Measurements from ENCODE around the gene TENM4. TPM values are rescaled to one million over a fixed set of nuclear protein-coding genes. Genes with fewer than 3 reads are reported as not detected.

Gene TENM4
- total RNA-seq, 1 donor from 2014 or later: 117 TPM

DNA sequence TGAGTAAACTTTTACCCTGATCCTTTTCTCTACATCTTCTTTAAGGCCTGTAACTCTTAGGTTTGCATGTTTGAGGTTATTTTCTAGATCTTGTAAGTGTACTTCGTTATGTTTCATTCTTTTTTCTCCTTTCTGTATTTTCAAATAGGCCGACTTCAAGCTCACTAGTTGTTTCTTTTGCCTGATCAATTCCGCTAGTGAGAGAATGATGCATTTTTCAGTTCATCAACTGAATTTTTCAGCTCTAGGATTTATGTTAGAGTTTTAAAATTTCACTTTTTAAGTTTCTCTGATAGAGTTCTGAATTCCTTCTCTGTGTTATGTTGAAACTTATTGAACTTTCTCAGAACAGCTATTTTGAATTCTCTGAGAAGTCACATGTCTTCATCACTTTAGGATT is 810.7 kb downstream of the TENM4 start:
- no peak overlapping the region for H3K4me3 Mint-ChIP-seq (ENCODE audit: low read depth)
- no peaks in the 10 kb centered on the region for H3K4me1 Mint-ChIP-seq (ENCODE audit: low read depth)
- TF ChIP-seq, protein P1, sequence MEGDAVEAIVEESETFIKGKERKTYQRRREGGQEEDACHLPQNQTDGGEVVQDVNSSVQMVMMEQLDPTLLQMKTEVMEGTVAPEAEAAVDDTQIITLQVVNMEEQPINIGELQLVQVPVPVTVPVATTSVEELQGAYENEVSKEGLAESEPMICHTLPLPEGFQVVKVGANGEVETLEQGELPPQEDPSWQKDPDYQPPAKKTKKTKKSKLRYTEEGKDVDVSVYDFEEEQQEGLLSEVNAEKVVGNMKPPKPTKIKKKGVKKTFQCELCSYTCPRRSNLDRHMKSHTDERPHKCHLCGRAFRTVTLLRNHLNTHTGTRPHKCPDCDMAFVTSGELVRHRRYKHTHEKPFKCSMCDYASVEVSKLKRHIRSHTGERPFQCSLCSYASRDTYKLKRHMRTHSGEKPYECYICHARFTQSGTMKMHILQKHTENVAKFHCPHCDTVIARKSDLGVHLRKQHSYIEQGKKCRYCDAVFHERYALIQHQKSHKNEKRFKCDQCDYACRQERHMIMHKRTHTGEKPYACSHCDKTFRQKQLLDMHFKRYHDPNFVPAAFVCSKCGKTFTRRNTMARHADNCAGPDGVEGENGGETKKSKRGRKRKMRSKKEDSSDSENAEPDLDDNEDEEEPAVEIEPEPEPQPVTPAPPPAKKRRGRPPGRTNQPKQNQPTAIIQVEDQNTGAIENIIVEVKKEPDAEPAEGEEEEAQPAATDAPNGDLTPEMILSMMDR (IDR thresholded peaks at IDR 0.05; ENCODE audit: unreplicated experiment): no peak
- peaks cover 6% of the 10 kb centered on the region for H3K36me3 Mint-ChIP-seq (ENCODE audit: insufficient read depth)
- peaks cover 31% of the 10 kb centered on the region for H3K9me3 Mint-ChIP-seq (ENCODE audit: low read depth)
- DNase-seq (ENCODE audit: low spot score, unreplicated experiment): no peak
- H3K27ac Mint-ChIP-seq: no peak overlapping the region
- no peaks in the 10 kb centered on the region for H3K27me3 Mint-ChIP-seq

DNA sequence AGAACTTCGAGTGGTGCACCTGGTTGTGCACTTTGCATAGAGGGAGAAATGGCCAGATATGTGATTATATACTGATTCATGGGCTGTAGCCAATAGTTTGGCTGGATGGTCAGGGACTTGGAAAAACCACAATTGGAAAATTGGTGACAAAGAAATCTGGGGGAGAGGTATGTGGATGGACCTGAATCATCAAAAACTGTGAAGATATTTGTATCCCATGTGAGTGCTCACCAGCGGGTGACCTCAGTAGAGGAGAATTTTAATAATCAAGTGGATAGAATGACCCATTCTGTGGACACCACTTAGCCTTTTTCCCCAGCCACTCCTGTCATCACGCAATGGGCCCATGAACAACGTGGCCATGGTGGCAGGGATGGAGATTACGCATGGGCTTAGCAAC is 818.2 kb downstream of the TENM4 start:
- H3K27me3 Mint-ChIP-seq: no peaks in the 10 kb centered on the region
- H3K9me3 Mint-ChIP-seq (ENCODE audit: low read depth): peaks cover 21% of the 10 kb centered on the region
- H3K4me1 Mint-ChIP-seq (ENCODE audit: low read depth): no peaks in the 10 kb centered on the region
- H3K27ac Mint-ChIP-seq: no peak overlapping the region
- no peak for DNase-seq (ENCODE audit: low spot score, unreplicated experiment)
- H3K36me3 Mint-ChIP-seq (ENCODE audit: insufficient read depth): peaks cover 1% of the 10 kb centered on the region
- TF ChIP-seq, protein P1 (IDR thresholded peaks at IDR 0.05; ENCODE audit: unreplicated experiment): no peak
- no peak overlapping the region for H3K4me3 Mint-ChIP-seq (ENCODE audit: low read depth)

DNA sequence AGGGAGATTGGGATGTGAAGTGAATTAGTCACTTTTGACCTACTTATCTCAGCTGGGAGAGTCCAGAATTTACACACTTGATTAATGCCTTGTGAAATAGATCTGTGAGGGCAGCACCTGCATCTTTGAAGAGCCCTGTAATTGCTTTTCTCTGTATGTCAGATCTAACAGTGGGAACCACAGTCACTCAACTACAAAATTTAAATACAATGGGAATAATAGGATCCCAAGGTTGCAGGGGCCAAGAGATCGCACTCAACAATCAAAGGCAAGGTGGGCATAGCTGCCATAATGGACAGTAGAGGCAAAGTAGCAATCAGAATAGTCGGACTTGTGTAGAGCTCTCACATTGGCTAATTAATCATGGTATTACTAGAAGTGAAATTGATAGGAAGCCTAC is 820.7 kb downstream of the TENM4 start:
- Mint-ChIP-seq H3K4me3 (ENCODE audit: low read depth) (no peak overlapping the region), H3K27me3 (no peaks in the 10 kb centered on the region), H3K4me1 (ENCODE audit: low read depth) (no peaks in the 10 kb centered on the region), H3K27ac (no peak overlapping the region), H3K9me3 (ENCODE audit: low read depth) (peaks cover 15% of the 10 kb centered on the region), H3K36me3 (ENCODE audit: insufficient read depth) (peaks cover 1% of the 10 kb centered on the region)
- TF ChIP-seq, protein P1 (IDR thresholded peaks at IDR 0.05; ENCODE audit: unreplicated experiment): no peak
- DNase-seq (ENCODE audit: low spot score, unreplicated experiment): no peak

DNA sequence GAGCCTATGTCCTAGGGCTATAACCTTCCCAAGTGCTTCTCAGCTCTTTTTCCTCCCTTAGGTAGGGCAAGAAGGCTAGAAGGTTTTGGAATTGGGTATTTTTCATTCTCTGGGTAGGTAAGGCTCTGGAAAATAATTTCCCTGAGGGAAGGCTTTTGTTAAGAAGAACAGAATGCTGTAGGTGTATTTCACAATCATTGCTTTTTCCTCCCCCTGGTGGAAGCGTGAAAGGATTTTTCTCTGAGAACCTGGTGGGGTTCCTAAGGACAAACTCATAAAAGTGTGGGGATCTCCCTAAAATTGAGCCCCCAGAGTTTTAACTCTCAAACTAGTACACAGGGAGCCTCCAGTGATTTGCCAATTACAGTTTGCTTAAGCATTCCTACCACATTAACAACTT is 825.1 kb downstream of the TENM4 start:
- TF ChIP-seq, protein P1 (IDR thresholded peaks at IDR 0.05; ENCODE audit: unreplicated experiment): no peak
- DNase-seq (ENCODE audit: low spot score, unreplicated experiment): no peak
- Mint-ChIP-seq H3K4me3 (ENCODE audit: low read depth) (no peak overlapping the region), H3K4me1 (ENCODE audit: low read depth) (no peaks in the 10 kb centered on the region), H3K9me3 (ENCODE audit: low read depth) (peaks cover 18% of the 10 kb centered on the region), H3K27me3 (no peaks in the 10 kb centered on the region), H3K27ac (no peak overlapping the region), H3K36me3 (ENCODE audit: insufficient read depth) (peaks cover 1% of the 10 kb centered on the region)

DNA sequence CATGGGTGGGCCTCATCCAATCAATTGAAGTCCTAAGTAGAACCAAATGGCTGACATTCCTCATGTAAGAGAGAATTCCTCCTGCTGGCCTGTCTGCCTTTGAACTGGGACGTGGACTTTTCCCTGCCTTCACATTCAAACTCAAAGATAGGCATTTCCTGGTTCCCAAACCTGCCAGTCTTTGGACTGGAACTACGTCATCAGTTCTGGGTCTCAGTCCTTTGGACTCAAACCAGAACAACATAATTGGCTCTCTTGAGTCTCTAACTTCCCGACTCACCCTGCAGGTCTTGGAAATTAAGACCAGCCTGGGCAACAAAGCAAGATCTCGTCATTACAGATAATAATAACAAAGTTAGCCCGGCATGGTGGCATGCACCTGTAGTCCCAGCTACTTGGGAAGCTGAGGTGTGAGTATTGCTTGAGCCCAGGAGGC is 827.4 kb downstream of the TENM4 start:
- Mint-ChIP-seq H3K9me3 (ENCODE audit: low read depth) (peaks cover 8% of the 10 kb centered on the region), H3K36me3 (ENCODE audit: insufficient read depth) (no peaks in the 10 kb centered on the region), H3K27me3 (no peaks in the 10 kb centered on the region), H3K4me1 (ENCODE audit: low read depth) (no peaks in the 10 kb centered on the region), H3K27ac (no peak overlapping the region), H3K4me3 (ENCODE audit: low read depth) (no peak overlapping the region)
- no peak for DNase-seq (ENCODE audit: low spot score, unreplicated experiment)
- TF ChIP-seq, protein P1 (IDR thresholded peaks at IDR 0.05; ENCODE audit: unreplicated experiment): no peak

All from progenitor cell of endocrine pancreas (in vitro differentiated cells).